GM12878 (cell line): ENCODE results near the gene GCKR. TPM values are rescaled to one million over a fixed set of nuclear protein-coding genes. Genes with fewer than 3 reads are reported as not detected.

Experiments
- ATAC-seq: fragments of 200-7000 bp; cut with Tn5 transposase; 3 replicates; pipeline ENCODE4 v1.9.1; 2020; ENCODE audit warnings: mild to moderate bottlenecking, moderate library complexity
- BruUV-seq: library from RNA; stranded (reverse); fragments of 400-500 nt; replicated peaks from 2 replicates; lab custom pipeline; 2021; lab: Mats Ljungman, UMichigan
- CTCF ChIA-PET: fragments of 300-600 bp; sonication (Branson Sonifier 250); formaldehyde crosslinking; extraction: SDS; loops from one replicate; lab custom pipeline; 2021; ENCODE audit warnings: inconsistent platforms; lab: Yijun Ruan, JAX
- POLR2A ChIA-PET: fragments of 350-600 bp; formaldehyde crosslinking; extraction: SDS; loops from one replicate; lab custom pipeline; 2021; ENCODE audit warnings: inconsistent platforms; lab: Charles Lee
- RAD21 ChIA-PET: fragments of 300-600 bp; sonication (Branson Sonifier 250); formaldehyde crosslinking; loops from one replicate; lab custom pipeline; 2023; ENCODE audit warnings: antibody characterized with exemption; ENCODE audit not compliant: unreplicated experiment; lab: Charles Lee
- SMC1A ChIA-PET: fragments of 300-600 bp; sonication (Branson Sonifier 250); formaldehyde crosslinking; loops from one replicate; lab custom pipeline; 2023; ENCODE audit not compliant: unreplicated experiment, uncharacterized antibody; lab: Charles Lee
- DNase-seq: peaks from one replicate; pipeline ENCODE4 v3.0.0-alpha.2; 2011; ENCODE audit warnings: low read depth, low spot score
- FAIRE-seq: peaks from 3 replicates; lab custom pipeline; 2011; peaks lifted over from hg19 to GRCh38; lab: Jason Lieb, UNC
- H2AFZ ChIP-seq: 2 replicates; pipeline ENCODE4 v1.6.0; 2011; ENCODE audit warnings: low read depth, low read length, control low read depth; ENCODE audit not compliant: control insufficient read depth
- H3K27ac ChIP-seq: 2 replicates; pipeline ENCODE4 v1.5.1; 2011; ENCODE audit warnings: control low read depth; ENCODE audit not compliant: control insufficient read depth, insufficient read depth
- H3K27me3 ChIP-seq, 2 experiments: replicated peaks in 1 of 2; 2 replicates each; pipeline versions ENCODE4 v1.6.0 to v1.6.1; 2011; ENCODE audit warnings: low read length in 1 of 2; ENCODE audit not compliant: control insufficient read depth in 2 of 2, insufficient read depth in 2 of 2
- H3K36me3 ChIP-seq, 2 experiments: 2 replicates each; pipeline ENCODE4 v1.5.1; 2011; ENCODE audit warnings: low read length in 1 of 2; ENCODE audit not compliant: control insufficient read depth in 2 of 2, insufficient read depth in 2 of 2
- H3K4me1 ChIP-seq: 2 replicates; pipeline ENCODE4 v1.6.1; 2011; ENCODE audit warnings: mild to moderate bottlenecking, low read length, moderate library complexity, mixed read lengths; ENCODE audit not compliant: control insufficient read depth, insufficient read depth
- H3K4me2 ChIP-seq: 2 replicates; pipeline ENCODE4 v1.6.0; 2011; ENCODE audit warnings: control low read depth; ENCODE audit not compliant: control insufficient read depth, insufficient read depth
- H3K4me3 ChIP-seq: fragments of 200-600 bp; sonication (generic); 2 replicates; pipeline ENCODE4 v1.5.1; 2016
- H3K79me2 ChIP-seq: 2 replicates; pipeline ENCODE4 v1.6.0; 2011; ENCODE audit warnings: low read length; ENCODE audit not compliant: control insufficient read depth, insufficient read depth
- H3K9ac ChIP-seq: 2 replicates; pipeline ENCODE4 v1.8.0; 2011; ENCODE audit warnings: low read length, control low read depth, mixed read lengths; ENCODE audit not compliant: control insufficient read depth, insufficient read depth
- H3K9me3 ChIP-seq: replicated peaks from 3 replicates; pipeline ENCODE4 v1.5.1; 2011; ENCODE audit warnings: mild to moderate bottlenecking, low read length; ENCODE audit not compliant: control insufficient read depth, insufficient read depth
- H4K20me1 ChIP-seq: 2 replicates; pipeline ENCODE4 v1.6.0; 2011; ENCODE audit not compliant: control insufficient read depth, insufficient read depth
- CHD1 ChIP-seq: IDR thresholded peaks from 2 replicates; pipeline ENCODE4 v1.6.1; 2012; ENCODE audit warnings: low read depth, low read length, improper control_type of control experiment
- E2F8 ChIP-seq: fragments of 450-650 bp; IDR thresholded peaks from 2 replicates; pipeline ENCODE4 v1.6.1; 2018; ENCODE audit warnings: mild to moderate bottlenecking, low read depth, moderate library complexity; ENCODE audit not compliant: partially characterized antibody
- EED ChIP-seq: sonication (generic); IDR thresholded peaks from 2 replicates; pipeline ENCODE4 v1.6.1; 2016; ENCODE audit warnings: antibody characterized with exemption, low read depth
- ETV6 ChIP-seq, 2 experiments: fragments of 450-650 bp in 1 of 2; IDR thresholded peaks in 1 of 2; conservative IDR thresholded peaks in 1 of 2; 2 replicates each; pipeline ENCODE4 v1.6.1; 2014; ENCODE audit warnings: antibody characterized with exemption in 1 of 2, borderline replicate concordance in 1 of 2, low read depth in 1 of 2, mild to moderate bottlenecking in 1 of 2, moderate library complexity in 1 of 2
- FOXM1 ChIP-seq: IDR thresholded peaks from 2 replicates; pipeline ENCODE4 v1.6.1; 2012; ENCODE audit warnings: low read depth, mild to moderate bottlenecking, inconsistent platforms, low read length, moderate library complexity
- HCFC1 ChIP-seq: fragments of 150-350 bp; IDR thresholded peaks from 2 replicates; pipeline ENCODE4 v1.6.1; 2014; ENCODE audit warnings: low read length
- IKZF1 ChIP-seq: fragments of 450-650 bp; conservative IDR thresholded peaks from 2 replicates; pipeline ENCODE4 v1.6.1; 2017; ENCODE audit warnings: antibody characterized with exemption, mild to moderate bottlenecking
- KAT2A ChIP-seq: conservative IDR thresholded peaks from 2 replicates; pipeline ENCODE4 v1.6.1; 2011; ENCODE audit warnings: low read depth, low read length; ENCODE audit not compliant: control insufficient read depth
- MEF2B ChIP-seq: fragments of 450-650 bp; IDR thresholded peaks from 2 replicates; pipeline ENCODE4 v1.6.1; 2018; ENCODE audit warnings: mild to moderate bottlenecking, moderate library complexity; ENCODE audit not compliant: partially characterized antibody, poor library complexity, severe bottlenecking
- NFXL1 ChIP-seq: fragments of 450-650 bp; IDR thresholded peaks from 2 replicates; pipeline ENCODE4 v1.6.1; 2017; ENCODE audit warnings: antibody characterized with exemption, mild to moderate bottlenecking, borderline replicate concordance
- NR2F1 ChIP-seq: fragments of 450-650 bp; conservative IDR thresholded peaks from 2 replicates; pipeline ENCODE4 v1.6.1; 2017; ENCODE audit warnings: mild to moderate bottlenecking
- POLR2AphosphoS5 ChIP-seq: IDR thresholded peaks from 2 replicates; pipeline ENCODE4 v1.6.1; 2011; ENCODE audit warnings: mild to moderate bottlenecking, low read length, inconsistent platforms
- RBBP5 ChIP-seq: fragments of 200-600 bp; sonication (generic); conservative IDR thresholded peaks from 2 replicates; pipeline ENCODE4 v1.6.1; 2016
- RFX5 ChIP-seq: IDR thresholded peaks from 2 replicates; pipeline ENCODE4 v1.6.1; 2011; ENCODE audit warnings: low read depth, low read length, improper control_type of control experiment
- SMAD5 ChIP-seq: IDR thresholded peaks from 2 replicates; pipeline ENCODE4 v1.6.1; 2016; ENCODE audit warnings: antibody characterized with exemption, low read depth
- WGBS: methylation state at CpG from one replicate; pipeline ENCODE4 v1.1.6; 2016; ENCODE audit warnings: low lambda C conversion rate; ENCODE audit not compliant: insufficient replicate concordance, insufficient coverage; ENCODE audit errors: missing lambda C conversion rate; 5-methylcytosine and 5-hydroxymethylcytosine counted together
- in situ Hi-C: fragments of 300-500 bp; cut with MboI; formaldehyde crosslinking; loops from 9 replicates; pipeline ENCODE4 v1.14.3; 2018; ENCODE audit warnings: mixed read lengths
- intact Hi-C: fragments of 100-400 bp; cut with micrococcal nuclease; formaldehyde crosslinking; loops from one replicate; pipeline ENCODE4 v1.14.2; 2022; ENCODE audit not compliant: unreplicated experiment
- polyA plus RNA-seq, 11 experiments: library from polyadenylated mRNA; depleted of rRNA in 4 of 11; unstranded in 6 of 11; stranded (reverse) in 5 of 11; fragments of >200 nt; fragmentation: Nextera tagmentation in 4 of 11; fragmentation: Illumina TruSeq in 1 of 11; extraction: Ambion mirVana in 4 of 11; extraction: Trizol in 1 of 11; gene quantifications; 1 replicate in 1 of 11; 2 replicates in 10 of 11; pipeline versions ENCODE4 v1.2.1 to v1.2.3, GENCODE V29; 2011 to 2016; ENCODE audit warnings: inconsistent platforms in 2 of 11, missing spikeins in 2 of 11, low read depth in 1 of 11
- total RNA-seq, 4 experiments: library from RNA; depleted of rRNA in 3 of 4; stranded (reverse); fragments of >200 nt in 3 of 4; fragmentation: Illumina TruSeq in 1 of 4; extraction: Trizol in 1 of 4; gene quantifications; 2 replicates each; pipeline versions ENCODE4 v1.2.1 to v1.2.3, GENCODE V29; 2013 to 2021
- TF ChIP-seq, protein P1 (sequence below): fragments of 450-650 bp; IDR thresholded peaks from 2 replicates; pipeline ENCODE4 v1.6.1; 2018; ENCODE audit warnings: borderline replicate concordance, mild to moderate bottlenecking; ENCODE audit not compliant: partially characterized antibody
- TF ChIP-seq, protein P2 (sequence below): fragments of 450-650 bp; formaldehyde crosslinking; IDR thresholded peaks from 2 replicates; pipeline ENCODE4 v1.4.0; 2022; ENCODE audit warnings: mild to moderate bottlenecking, moderate library complexity

Gene GCKR
- total and polyA plus RNA-seq, 10 of the 15 experiments (the other 5 are each of a cell fraction or from before 2014, with no cell fraction given) = not detected

DNA sequence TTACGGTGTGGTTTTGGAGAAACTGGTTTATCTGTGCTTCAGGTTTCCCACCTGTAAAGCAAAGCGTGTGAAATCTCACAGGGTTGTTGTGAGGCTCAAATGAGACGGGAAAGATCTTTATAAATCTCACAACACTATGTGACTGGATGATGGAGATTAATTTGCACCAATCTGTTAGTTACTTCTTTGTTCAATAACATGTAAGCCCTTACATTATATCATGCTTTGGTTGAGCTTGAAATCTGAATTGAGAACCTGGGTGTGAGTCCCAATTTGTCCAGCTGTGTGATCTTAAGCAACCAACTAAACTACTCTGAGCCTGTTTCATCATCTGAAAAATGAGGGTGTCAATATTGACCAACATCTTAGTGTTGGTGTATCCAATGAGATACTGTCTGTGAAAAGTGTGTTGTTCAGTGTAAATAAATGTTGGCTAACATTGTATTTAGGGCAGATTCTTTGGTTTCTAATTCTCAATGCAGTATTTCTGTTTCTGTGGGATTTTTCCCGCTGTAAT, 741 bp upstream of the GCKR start:
- Histone ChIP-seq H3K9me3 (no peaks in the 10 kb centered on the region), H3K36me3 (no peaks in the 10 kb centered on the region), H3K27ac (no peak overlapping the region), H3K27me3 (peaks cover 6 to 13% of the 10 kb centered on the region in 2 experiments; a peak in 3 of 4 replicates), H3K4me3 (no peak overlapping the region), H2AFZ (no peak overlapping the region), H3K79me2 (no peaks in the 10 kb centered on the region), H3K4me1 (no peaks in the 10 kb centered on the region), H4K20me1 (no peaks in the 10 kb centered on the region), H3K9ac (no peak overlapping the region), H3K4me2 (no peak overlapping the region)
- POLR2A ChIA-PET = interaction anchor here (0.6 kb wide), 1 partner anchor 166 kb away, joined by 3 read pairs; no protein-coding TSS in a partner anchor
- intact Hi-C loops (no loop called here), in situ Hi-C loops (no loop called here)
- CTCF ChIA-PET = no interaction called here
- ATAC-seq = no peak
- BruUV-seq = no TSS peak
- no peak for DNase-seq
- TF ChIP-seq, protein P1, sequence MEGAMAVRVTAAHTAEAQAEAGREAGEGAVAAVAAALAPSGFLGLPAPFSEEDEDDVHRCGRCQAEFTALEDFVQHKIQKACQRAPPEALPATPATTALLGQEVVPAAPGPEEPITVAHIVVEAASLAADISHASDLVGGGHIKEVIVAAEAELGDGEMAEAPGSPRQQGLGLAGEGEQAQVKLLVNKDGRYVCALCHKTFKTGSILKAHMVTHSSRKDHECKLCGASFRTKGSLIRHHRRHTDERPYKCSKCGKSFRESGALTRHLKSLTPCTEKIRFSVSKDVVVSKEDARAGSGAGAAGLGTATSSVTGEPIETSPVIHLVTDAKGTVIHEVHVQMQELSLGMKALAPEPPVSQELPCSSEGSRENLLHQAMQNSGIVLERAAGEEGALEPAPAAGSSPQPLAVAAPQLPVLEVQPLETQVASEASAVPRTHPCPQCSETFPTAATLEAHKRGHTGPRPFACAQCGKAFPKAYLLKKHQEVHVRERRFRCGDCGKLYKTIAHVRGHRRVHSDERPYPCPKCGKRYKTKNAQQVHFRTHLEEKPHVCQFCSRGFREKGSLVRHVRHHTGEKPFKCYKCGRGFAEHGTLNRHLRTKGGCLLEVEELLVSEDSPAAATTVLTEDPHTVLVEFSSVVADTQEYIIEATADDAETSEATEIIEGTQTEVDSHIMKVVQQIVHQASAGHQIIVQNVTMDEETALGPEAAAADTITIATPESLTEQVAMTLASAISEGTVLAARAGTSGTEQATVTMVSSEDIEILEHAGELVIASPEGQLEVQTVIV = no peak
- TF ChIP-seq, protein P2, sequence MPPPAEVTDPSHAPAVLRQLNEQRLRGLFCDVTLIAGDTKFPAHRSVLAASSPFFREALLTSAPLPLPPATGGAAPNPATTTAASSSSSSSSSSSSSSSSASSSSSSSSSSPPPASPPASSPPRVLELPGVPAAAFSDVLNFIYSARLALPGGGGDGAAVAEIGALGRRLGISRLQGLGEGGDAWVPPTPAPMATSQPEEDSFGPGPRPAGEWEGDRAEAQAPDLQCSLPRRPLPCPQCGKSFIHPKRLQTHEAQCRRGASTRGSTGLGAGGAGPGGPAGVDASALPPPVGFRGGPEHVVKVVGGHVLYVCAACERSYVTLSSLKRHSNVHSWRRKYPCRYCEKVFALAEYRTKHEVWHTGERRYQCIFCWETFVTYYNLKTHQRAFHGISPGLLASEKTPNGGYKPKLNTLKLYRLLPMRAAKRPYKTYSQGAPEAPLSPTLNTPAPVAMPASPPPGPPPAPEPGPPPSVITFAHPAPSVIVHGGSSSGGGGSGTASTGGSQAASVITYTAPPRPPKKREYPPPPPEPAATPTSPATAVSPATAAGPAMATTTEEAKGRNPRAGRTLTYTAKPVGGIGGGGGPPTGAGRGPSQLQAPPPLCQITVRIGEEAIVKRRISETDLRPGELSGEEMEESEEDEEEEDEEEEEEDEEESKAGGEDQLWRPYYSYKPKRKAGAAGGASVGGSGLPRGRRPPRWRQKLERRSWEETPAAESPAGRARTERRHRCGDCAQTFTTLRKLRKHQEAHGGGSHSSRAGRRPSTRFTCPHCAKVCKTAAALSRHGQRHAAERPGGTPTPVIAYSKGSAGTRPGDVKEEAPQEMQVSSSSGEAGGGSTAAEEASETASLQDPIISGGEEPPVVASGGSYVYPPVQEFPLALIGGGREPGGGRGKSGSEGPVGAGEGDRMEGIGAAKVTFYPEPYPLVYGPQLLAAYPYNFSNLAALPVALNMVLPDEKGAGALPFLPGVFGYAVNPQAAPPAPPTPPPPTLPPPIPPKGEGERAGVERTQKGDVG (CRISPR knock-in tag) = no peak
- TF ChIP-seq IKZF1 (no peak), SMAD5 (no peak), HCFC1 (no peak), MEF2B (no peak), POLR2AphosphoS5 (no peak), FOXM1 (no peak), ETV6 (conservative IDR thresholded peaks at IDR 0.05 in 1 of 2, IDR thresholded peaks at IDR 0.05 in 1 of 2; ENCODE audit: borderline replicate concordance in 1 of 2, low read depth in 1 of 2) (no peak), EED (no peak), KAT2A (no peak), NFXL1 (no peak), CHD1 (no peak), E2F8 (no peak), NR2F1 (no peak), RBBP5 (no peak), RFX5 (no peak)
- SMC1A ChIA-PET = no interaction called here
- RAD21 ChIA-PET = no interaction called here
- FAIRE-seq = no peak
- 30% methylated on average over 4 of the region's 4 CpGs for WGBS
